Measurements from ENCODE around the gene PSG11. TPM values are rescaled to one million over a fixed set of nuclear protein-coding genes. Genes with fewer than 3 reads are reported as not detected.
A peak's percentile ranks its signal among the peaks of the same experiment; 100 is the strongest.
"Not testable (repeated sequence)": the region's sequence is repeated elsewhere in the genome, so short reads cannot be mapped to it uniquely, and the experiment has no call there.

The PSG11 gene
- total and polyA plus RNA-seq, 2 of the 4 experiments (the other 2 are of a cell fraction): 0.07 to 0.18 TPM

GRCh38 chr19:43022098-43022497 lies 4.2 kb downstream of the PSG11 start:
- Histone ChIP-seq H3K4ac (ENCODE audit: low read depth, low read length) (peak overlapping the region; percentile 89), H3K56ac (ENCODE audit: extremely low read depth, insufficient read depth, low read length) (peak overlapping the region; percentile 64; the same call in 1 of the 2 replicates), H2BK20ac (ENCODE audit: low read depth, low read length) (peak overlapping the region; percentile 88; the same call in 1 of the 2 replicates), H3K18ac (ENCODE audit: low read depth, low read length) (peak overlapping the region; percentile 91; the same call in 1 of the 2 replicates), H2BK5ac (ENCODE audit: low read depth, low read length, poor library complexity, severe bottlenecking) (peak overlapping the region; percentile 95), H3K23ac (ENCODE audit: low read depth, low read length) (0 out of 2 replicates have a peak overlapping the region, but pooled peaks have one; percentile 26), H4K8ac (ENCODE audit: low read depth in 2 of 2, low read length in 2 of 2) (peak overlapping the region in 1 of 2 experiments; percentile 82; a peak in 3 of 4 replicates), H2BK120ac (ENCODE audit: low read depth, low read length) (peak overlapping the region; percentile 96)
- H3K27me3 ChIP-seq (ENCODE audit: control insufficient read depth, insufficient read depth, low read length); H4K91ac ChIP-seq (ENCODE audit: insufficient read depth, low read depth, low read length); POLR2A ChIA-PET (ENCODE audit: unreplicated experiment); H3K9me3 ChIP-seq (ENCODE audit: control insufficient read depth, insufficient read depth, low read length); intact Hi-C loops (cut with micrococcal nuclease); H2AFZ ChIP-seq (replicated peaks; ENCODE audit: low read length, poor library complexity); H2BK15ac ChIP-seq (ENCODE audit: low read depth, low read length); H2AK5ac ChIP-seq (ENCODE audit: low read depth, low read length); dilution Hi-C loops (cut with HindIII; ENCODE audit: low sequenced_read_pairs, unreplicated experiment); H4K20me1 ChIP-seq (ENCODE audit: insufficient read depth, low read length); in situ Hi-C loops (cut with MboI; ENCODE audit: low sequenced_read_pairs); H3K4me2 ChIP-seq (ENCODE audit: low read depth, low read length); H3K36me3 ChIP-seq (ENCODE audit: control insufficient read depth, insufficient read depth, low read length); BruUV-seq (replicated peaks); H3K14ac ChIP-seq (replicated peaks; ENCODE audit: low read depth, low read length); CTCF ChIA-PET; H3K4me3 ChIP-seq (ENCODE audit: insufficient read depth, low read depth, low read length); H2AK9ac ChIP-seq (replicated peaks; ENCODE audit: low read depth, low read length, poor library complexity); H3K9me1 ChIP-seq (ENCODE audit: insufficient read depth, low read length); H4K5ac ChIP-seq (ENCODE audit: low read depth, low read length); H3K9ac ChIP-seq (ENCODE audit: low read depth, low read length); H3K4me1 ChIP-seq (ENCODE audit: control insufficient read depth, insufficient read depth, low read length); H3K79me1 ChIP-seq (ENCODE audit: low read depth in 1 of 2, low read length in 2 of 2); H3K27ac ChIP-seq (ENCODE audit: insufficient read depth, low read length); ATAC-seq (ENCODE audit: low read depth): not testable (repeated sequence)
- DNase-seq: peak; percentile 94
- TF ChIP-seq USF2 (IDR thresholded peaks at IDR 0.05; ENCODE audit: low read depth, low read length) (peak; percentile 79), BHLHE40 (IDR thresholded peaks at IDR 0.05; ENCODE audit: low read depth, low read length) (peak; percentile 66; the same call in 1 of the 2 replicates), CEBPB (IDR thresholded peaks at IDR 0.05; ENCODE audit: low read depth, low read length) (0 out of 2 replicates have a peak, but pooled peaks have one; percentile 5), FOS (IDR thresholded peaks at IDR 0.05; ENCODE audit: low read depth, low read length) (peak; percentile 25; the same call in 1 of the 2 replicates)
- no CpG with 5 or more reads among the region's 4 CpGs for WGBS, 2 experiments (ENCODE audit: extremely low coverage in 2 of 2, insufficient read length in 1 of 2)

Measured in IMR-90 (cell line).